DOHH2 (cell line): ENCODE results near the gene DYRK1A.
A peak's percentile ranks its signal among the peaks of the same experiment; 100 is the strongest.

ENCODE experiments used
- H3F3A ChIP-seq: fragments of 200-600 bp; sonication (generic), shearing (Covaris generic); 2 replicates; pipeline ENCODE4 v1.6.0; 2016; ENCODE audit warnings: antibody characterized with exemption, mild to moderate bottlenecking; ENCODE audit not compliant: control insufficient read depth, insufficient read depth
- H3K27ac ChIP-seq: fragments of 200-600 bp; sonication (generic); 2 replicates; pipeline ENCODE4 v1.5.1; 2014; ENCODE audit warnings: low read depth, mild to moderate bottlenecking, low read length, moderate library complexity
- H3K27me3 ChIP-seq: fragments of 200-600 bp; sonication (generic); 2 replicates; pipeline ENCODE4 v1.6.1; 2014; ENCODE audit warnings: mild to moderate bottlenecking, low read length, mixed read lengths; ENCODE audit not compliant: control insufficient read depth
- H3K36me3 ChIP-seq: fragments of 200-600 bp; sonication (generic); 2 replicates; pipeline ENCODE4 v1.6.1; 2014; ENCODE audit warnings: mild to moderate bottlenecking, low read length, moderate library complexity, mixed read lengths; ENCODE audit not compliant: control insufficient read depth
- H3K4me1 ChIP-seq: fragments of 200-600 bp; sonication (generic); 2 replicates; pipeline ENCODE4 v1.6.1; 2014; ENCODE audit warnings: mild to moderate bottlenecking, low read length, mixed read lengths; ENCODE audit not compliant: control insufficient read depth
- H3K4me2 ChIP-seq: fragments of 200-600 bp; sonication (generic); 2 replicates; pipeline ENCODE4 v1.6.0; 2014; ENCODE audit warnings: mild to moderate bottlenecking, low read length, moderate library complexity
- H3K4me3 ChIP-seq: fragments of 200-600 bp; sonication (generic); 2 replicates; pipeline ENCODE4 v1.5.1; 2014; ENCODE audit warnings: mild to moderate bottlenecking, low read length, mixed read lengths
- H3K79me2 ChIP-seq: fragments of 200-600 bp; sonication (generic); 2 replicates; pipeline ENCODE4 v1.6.1; 2014; ENCODE audit warnings: mild to moderate bottlenecking, low read length, mixed read lengths; ENCODE audit not compliant: control insufficient read depth
- H3K9me2 ChIP-seq: fragments of 200-600 bp; sonication (generic); replicated peaks from 2 replicates; pipeline ENCODE4 v1.6.1; 2014; ENCODE audit warnings: mild to moderate bottlenecking, low read length, mixed read lengths; ENCODE audit not compliant: control insufficient read depth
- H3K9me3 ChIP-seq: fragments of 200-600 bp; sonication (generic); 2 replicates; pipeline ENCODE4 v1.6.1; 2014; ENCODE audit warnings: antibody characterized with exemption, low read length, mixed read lengths; ENCODE audit not compliant: control insufficient read depth, insufficient read depth
- H4K20me1 ChIP-seq: fragments of 200-600 bp; sonication (generic); 2 replicates; pipeline ENCODE4 v1.6.0; 2014; ENCODE audit warnings: low read depth, mild to moderate bottlenecking, antibody characterized with exemption, low read length, moderate library complexity; ENCODE audit not compliant: control insufficient read depth, insufficient read depth
- CTCF ChIP-seq: fragments of 200-600 bp; sonication (generic); IDR thresholded peaks from one replicate; pipeline ENCODE4 v1.5.1; 2014; ENCODE audit warnings: antibody characterized with exemption, mild to moderate bottlenecking, low read depth, low read length; ENCODE audit not compliant: poor library complexity, severe bottlenecking
- EZH2phosphoT487 ChIP-seq: fragments of 200-600 bp; sonication (generic); IDR thresholded peaks from 2 replicates; pipeline ENCODE4 v1.6.1; 2017; ENCODE audit warnings: borderline replicate concordance, mild to moderate bottlenecking, antibody characterized with exemption, low read length, moderate library complexity, mixed read lengths

The DYRK1A gene

DNA sequence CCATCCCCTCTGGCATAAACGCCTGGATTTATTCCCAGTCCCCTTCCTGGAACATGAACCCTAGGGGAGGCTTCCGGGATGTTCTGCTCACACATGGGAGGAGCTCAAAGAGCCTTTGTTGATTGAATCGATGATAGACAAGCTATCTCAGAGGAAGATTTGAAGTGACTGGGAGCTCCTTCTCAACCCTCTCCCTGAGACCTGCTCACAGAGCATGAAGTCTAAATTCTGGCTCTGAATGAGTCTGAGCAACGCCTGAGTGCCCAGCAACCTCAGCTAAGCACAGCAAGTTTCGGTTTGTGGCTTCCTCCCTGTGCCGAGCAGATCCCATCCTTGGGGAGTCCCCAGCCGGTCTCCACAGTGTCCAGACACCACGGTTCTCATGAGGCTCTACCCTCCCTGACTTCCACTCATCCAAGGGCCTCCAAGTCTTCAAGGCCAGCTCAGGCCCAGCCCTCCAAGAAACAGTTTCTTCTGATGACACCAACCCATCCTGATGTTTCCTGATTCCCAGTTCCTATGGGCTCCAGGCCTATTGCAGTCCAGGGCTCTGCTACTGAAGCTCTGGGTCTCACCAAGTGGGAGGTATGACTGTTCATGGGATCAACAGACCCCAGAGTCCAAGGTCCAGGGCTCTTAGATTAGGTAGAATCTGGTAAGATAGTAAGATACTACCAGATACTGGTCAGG lies 190.8 kb downstream of the DYRK1A start:
- Histone ChIP-seq H4K20me1 (no peaks in the 10 kb centered on the region), H3K4me2 (peak overlapping the region; percentile 8; the same call in 1 of the 2 replicates)

GRCh38 chr21:37558676-37559211 lies 192.2 kb downstream of the DYRK1A start:
- Histone ChIP-seq H3K4me3 (no peak overlapping the region), H3K27me3 (no peaks in the 10 kb centered on the region), H3K79me2 (peaks cover 2% of the 10 kb centered on the region; the same call in 1 of the 2 replicates)

More for the DNA sequence above, 190.8 kb downstream of the DYRK1A start:
- Histone ChIP-seq H3K27ac (no peak overlapping the region), H3K4me1 (peaks cover 6% of the 10 kb centered on the region), H3K4me3 (no peak overlapping the region), H3F3A (no peaks in the 10 kb centered on the region), H3K79me2 (no peaks in the 10 kb centered on the region), H3K9me3 (no peaks in the 10 kb centered on the region), H3K36me3 (no peaks in the 10 kb centered on the region), H3K27me3 (no peaks in the 10 kb centered on the region), H3K9me2 (no peaks in the 10 kb centered on the region)
- no peak for TF ChIP-seq EZH2phosphoT487
- TF ChIP-seq CTCF: no peak

DNA sequence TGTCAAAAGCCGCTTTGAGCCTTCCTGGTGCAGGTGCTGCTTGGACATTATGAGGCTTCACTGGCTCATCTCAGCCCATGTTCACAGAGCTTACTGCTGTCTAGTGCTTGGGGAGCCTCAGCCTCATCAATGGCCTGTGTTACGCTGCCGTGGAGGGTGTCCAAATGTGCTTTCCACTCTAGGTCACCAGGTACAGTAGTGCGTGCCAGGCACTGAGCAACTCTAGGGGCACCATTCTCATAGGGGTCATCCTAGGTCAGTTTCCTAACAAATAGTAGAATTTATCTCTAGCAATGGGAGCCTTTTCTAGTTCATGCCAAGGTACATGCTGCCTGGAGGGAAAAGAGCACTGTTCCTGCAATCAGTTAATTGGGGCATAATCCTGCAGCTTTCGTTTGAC lies 193.8 kb downstream of the DYRK1A start:
- TF ChIP-seq CTCF (no peak), EZH2phosphoT487 (no peak)
- H3K4me3 ChIP-seq: no peak overlapping the region
- peaks cover 5% of the 10 kb centered on the region; the same call in 1 of the 2 replicates for H3K9me3 ChIP-seq

More at GRCh38 chr21:37558676-37559211, 192.2 kb downstream of the DYRK1A start:
- Histone ChIP-seq H3K9me3 (peaks cover 5% of the 10 kb centered on the region; the same call in 1 of the 2 replicates), H3K9me2 (no peaks in the 10 kb centered on the region), H3K4me1 (peaks cover 15% of the 10 kb centered on the region), H3F3A (no peaks in the 10 kb centered on the region), H4K20me1 (no peaks in the 10 kb centered on the region), H3K4me2 (no peak overlapping the region), H3K27ac (no peak overlapping the region), H3K36me3 (no peaks in the 10 kb centered on the region)
- TF ChIP-seq CTCF (no peak), EZH2phosphoT487 (no peak)

More for the DNA sequence above, 193.8 kb downstream of the DYRK1A start:
- peaks cover 24% of the 10 kb centered on the region for H3K4me1 ChIP-seq
- peaks cover 9% of the 10 kb centered on the region for H3K27me3 ChIP-seq
- no peaks in the 10 kb centered on the region for H3F3A ChIP-seq
- peaks cover 2% of the 10 kb centered on the region; the same call in 1 of the 2 replicates for H3K79me2 ChIP-seq
- no peaks in the 10 kb centered on the region for H3K36me3 ChIP-seq
- no peak overlapping the region for H3K4me2 ChIP-seq
- no peaks in the 10 kb centered on the region for H4K20me1 ChIP-seq
- H3K27ac ChIP-seq: no peak overlapping the region
- no peaks in the 10 kb centered on the region for H3K9me2 ChIP-seq
